ENCODE measurements around the gene TMEM30A.

TMEM30A gene

GRCh38 chr6:75204217-75204958, 80.2 kb downstream of the TMEM30A start:
- DNase-seq (ENCODE audit: low read depth) = peak; percentile 94
- TF ChIP-seq CTCF (IDR thresholded peaks at IDR 0.05; ENCODE audit: low read depth, low read length, missing control alignments) = peak; percentile 83
- peak overlapping the region; percentile 90 for H3K4me3 ChIP-seq (ENCODE audit: low read depth, low read length)
- in situ Hi-C loops (cut with HindIII; ENCODE audit: low sequenced_read_pairs) = loop anchor here (25.0 kb wide), 3 partner anchors 792 to 1242 kb away; no protein-coding TSS in a partner anchor

- DNase-seq (ENCODE audit: low read depth) = no peak
- no peak for TF ChIP-seq CTCF (IDR thresholded peaks at IDR 0.05; ENCODE audit: low read depth, low read length, missing control alignments)
- in situ Hi-C loops (cut with HindIII; ENCODE audit: low sequenced_read_pairs) = loop anchor here (25.0 kb wide), 3 partner anchors 791 to 1241 kb away; no protein-coding TSS in a partner anchor
- H3K4me3 ChIP-seq (ENCODE audit: low read depth, low read length) = peak overlapping the region; percentile 90
Observed at GRCh38 chr6:75203721-75204120, 80.9 kb downstream of the TMEM30A start.
